HG02973 (cell line): ENCODE measurements around the gene TRIM47.

ENCODE experiments used
- ATAC-seq: cut with Tn5 transposase; IDR thresholded peaks from one replicate; pipeline ENCODE4 v1.9.1; 2021; ENCODE audit warnings: moderate library complexity; ENCODE audit not compliant: unreplicated experiment

TRIM47 gene

GRCh38 chr17:75847614-75848522 lies 30.5 kb downstream of the TRIM47 start:
- ATAC-seq: no peak

- ATAC-seq: no peak
Observed at GRCh38 chr17:75846692-75847613, 31.4 kb downstream of the TRIM47 start.

GRCh38 chr17:75845933-75846691 lies 32.3 kb downstream of the TRIM47 start:
- ATAC-seq: no peak

GRCh38 chr17:75845058-75845711 lies 33.2 kb downstream of the TRIM47 start:
- ATAC-seq: peak; percentile 65

- ATAC-seq: no peak
Observed at GRCh38 chr17:75844530-75845057, 33.8 kb downstream of the TRIM47 start.

GRCh38 chr17:75843577-75844529 lies 34.5 kb downstream of the TRIM47 start, which contains the start of gene UNC13D:
UNC13D (minus strand) TSS chr17:75844404; CDS start chr17:75844337, 67 bp downstream.
- no peak for ATAC-seq

GRCh38 chr17:75842963-75843576 lies 35.3 kb downstream of the TRIM47 start:
- ATAC-seq: no peak

GRCh38 chr17:75842411-75842810 lies 36.0 kb downstream of the TRIM47 start:
- no peak for ATAC-seq

GRCh38 chr17:75840799-75841164 lies 37.6 kb downstream of the TRIM47 start:
- no peak for ATAC-seq

GRCh38 chr17:75839942-75840798 lies 38.2 kb downstream of the TRIM47 start:
- no peak for ATAC-seq

- no peak for ATAC-seq
Observed at GRCh38 chr17:75838410-75838809, 40.0 kb downstream of the TRIM47 start.

GRCh38 chr17:75837899-75838298 lies 40.5 kb downstream of the TRIM47 start:
- ATAC-seq: no peak

GRCh38 chr17:75836605-75837004 lies 41.8 kb downstream of the TRIM47 start:
- no peak for ATAC-seq

- no peak for ATAC-seq
Observed at GRCh38 chr17:75835654-75835987, 42.8 kb downstream of the TRIM47 start.

GRCh38 chr17:75834928-75835653 lies 43.3 kb downstream of the TRIM47 start:
- ATAC-seq: no peak

GRCh38 chr17:75834279-75834920 lies 44.0 kb downstream of the TRIM47 start:
- no peak for ATAC-seq
